NCI-H2171 (cell line): ENCODE data around the gene GCDH.

Source experiments
- DNase-seq: peaks from one replicate; lab custom pipeline; 2025; lab: John Stamatoyannopoulos, UW

GCDH gene

DNA sequence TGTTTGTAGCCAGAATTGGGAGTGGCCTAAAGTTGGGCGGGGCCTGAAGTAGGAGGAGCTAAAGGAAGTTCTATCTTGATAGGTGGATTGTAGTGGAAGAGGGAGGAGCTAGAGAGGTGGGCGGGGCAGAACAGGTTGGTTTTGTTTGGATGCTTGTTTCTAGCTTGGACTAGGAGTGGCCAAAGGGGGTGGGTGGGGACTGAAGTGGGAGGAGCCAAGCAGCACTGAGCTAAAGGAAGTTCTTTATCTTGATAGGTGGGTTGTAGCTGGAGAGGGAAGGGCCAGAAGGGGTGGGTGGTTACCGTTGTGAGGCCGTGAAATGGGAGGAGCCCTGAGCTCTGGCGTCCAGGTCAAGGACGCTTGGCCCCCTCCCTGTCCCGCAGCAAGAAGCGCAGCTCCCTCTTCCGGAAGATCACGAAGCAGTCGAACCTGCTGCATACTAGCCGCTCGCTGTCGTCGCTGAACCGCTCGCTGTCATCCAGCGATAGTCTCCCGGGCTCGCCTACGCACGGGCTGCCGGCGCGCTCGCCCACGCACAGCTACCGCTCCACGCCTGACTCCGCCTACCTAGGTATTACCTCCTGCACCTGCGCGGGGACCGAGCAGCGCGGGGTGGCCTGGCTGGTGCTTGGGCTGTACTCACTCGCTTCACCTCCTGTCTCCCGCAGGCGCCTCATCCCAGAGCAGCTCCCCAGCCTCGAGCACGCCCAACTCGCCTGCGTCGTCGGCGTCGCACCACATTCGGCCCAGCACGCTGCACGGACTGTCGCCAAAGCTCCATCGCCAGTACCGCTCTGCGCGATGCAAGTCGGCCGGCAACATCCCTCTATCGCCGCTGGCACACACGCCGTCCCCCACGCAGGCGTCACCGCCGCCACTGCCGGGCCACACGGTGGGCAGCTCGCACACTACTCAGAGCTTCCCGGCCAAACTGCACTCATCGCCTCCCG lies 17.7 kb upstream of the GCDH start:
- DNase-seq = no peak

DNA sequence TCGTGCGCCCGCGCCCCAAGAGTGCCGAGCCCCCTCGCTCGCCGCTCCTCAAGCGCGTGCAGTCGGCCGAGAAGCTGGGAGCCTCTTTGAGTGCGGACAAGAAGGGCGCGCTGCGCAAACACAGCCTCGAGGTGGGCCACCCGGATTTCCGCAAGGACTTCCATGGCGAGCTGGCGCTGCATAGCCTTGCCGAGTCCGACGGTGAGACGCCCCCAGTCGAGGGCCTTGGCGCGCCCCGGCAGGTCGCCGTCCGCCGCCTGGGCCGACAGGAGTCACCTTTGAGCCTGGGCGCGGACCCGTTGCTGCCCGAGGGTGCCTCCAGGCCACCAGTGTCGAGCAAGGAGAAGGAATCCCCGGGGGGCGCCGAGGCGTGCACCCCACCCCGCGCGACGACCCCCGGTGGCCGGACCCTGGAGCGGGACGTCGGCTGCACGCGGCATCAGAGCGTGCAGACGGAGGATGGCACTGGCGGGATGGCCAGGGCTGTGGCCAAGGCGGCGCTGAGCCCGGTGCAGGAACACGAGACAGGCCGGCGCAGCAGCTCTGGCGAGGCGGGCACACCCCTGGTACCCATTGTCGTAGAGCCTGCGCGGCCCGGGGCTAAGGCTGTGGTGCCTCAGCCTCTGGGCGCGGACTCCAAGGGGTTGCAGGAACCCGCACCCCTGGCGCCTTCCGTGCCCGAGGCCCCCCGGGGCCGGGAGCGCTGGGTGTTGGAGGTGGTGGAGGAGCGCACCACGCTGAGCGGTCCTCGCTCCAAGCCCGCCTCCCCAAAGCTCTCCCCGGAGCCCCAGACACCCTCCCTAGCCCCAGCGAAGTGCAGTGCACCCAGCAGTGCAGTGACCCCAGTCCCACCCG lies 16.8 kb upstream of the GCDH start:
- no peak for DNase-seq

DNA sequence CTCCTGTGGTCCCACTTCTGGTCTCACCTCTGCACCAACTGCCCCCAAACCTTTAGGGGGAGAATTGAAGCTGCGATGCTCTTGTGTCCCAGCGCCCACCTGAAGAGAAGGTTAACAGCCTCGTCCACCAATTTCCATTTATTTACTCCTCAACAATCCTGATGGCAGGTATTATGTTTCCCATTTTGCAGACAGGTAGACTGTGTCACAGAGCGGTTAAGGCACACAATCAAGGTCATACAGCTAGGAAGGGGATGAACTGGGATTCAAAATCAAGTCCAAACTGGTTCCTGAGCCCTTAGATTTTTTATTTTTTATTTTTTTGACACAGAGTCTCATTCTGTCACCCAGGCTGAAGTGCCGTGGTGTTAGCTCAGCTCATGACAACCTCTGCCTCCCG lies 15.9 kb upstream of the GCDH start:
- no peak for DNase-seq

DNA sequence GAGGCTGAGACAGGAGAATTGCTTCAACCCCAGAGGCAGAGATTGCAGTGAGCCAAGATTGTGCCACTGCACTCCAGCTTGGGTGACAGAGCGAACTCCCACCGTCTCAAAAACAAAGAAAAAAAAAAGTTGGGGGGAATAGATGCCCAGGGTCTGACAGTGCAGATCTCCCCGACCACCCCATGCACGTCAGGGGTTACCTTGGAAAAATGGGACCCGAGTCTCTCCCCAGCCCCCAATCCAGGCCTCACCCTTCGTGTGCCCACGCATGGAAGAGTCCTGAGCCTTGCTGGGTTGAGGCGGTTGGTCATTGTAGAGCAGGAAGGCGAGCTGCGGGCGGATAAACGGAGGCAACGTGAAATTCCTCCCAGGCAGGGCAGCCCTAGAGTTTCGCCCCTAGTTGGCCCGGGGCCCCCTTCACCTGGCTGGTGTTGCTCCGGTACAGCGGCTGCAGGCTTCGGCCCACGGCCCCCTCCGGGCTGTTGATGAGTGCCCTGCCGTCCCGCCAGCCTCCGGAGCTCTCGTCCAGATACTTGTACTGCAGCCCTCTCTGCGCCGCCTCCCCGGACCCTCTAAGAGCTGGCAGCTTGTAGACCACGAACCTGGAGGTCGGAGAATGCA lies 10.3 kb upstream of the GCDH start:
- no peak for DNase-seq

DNA sequence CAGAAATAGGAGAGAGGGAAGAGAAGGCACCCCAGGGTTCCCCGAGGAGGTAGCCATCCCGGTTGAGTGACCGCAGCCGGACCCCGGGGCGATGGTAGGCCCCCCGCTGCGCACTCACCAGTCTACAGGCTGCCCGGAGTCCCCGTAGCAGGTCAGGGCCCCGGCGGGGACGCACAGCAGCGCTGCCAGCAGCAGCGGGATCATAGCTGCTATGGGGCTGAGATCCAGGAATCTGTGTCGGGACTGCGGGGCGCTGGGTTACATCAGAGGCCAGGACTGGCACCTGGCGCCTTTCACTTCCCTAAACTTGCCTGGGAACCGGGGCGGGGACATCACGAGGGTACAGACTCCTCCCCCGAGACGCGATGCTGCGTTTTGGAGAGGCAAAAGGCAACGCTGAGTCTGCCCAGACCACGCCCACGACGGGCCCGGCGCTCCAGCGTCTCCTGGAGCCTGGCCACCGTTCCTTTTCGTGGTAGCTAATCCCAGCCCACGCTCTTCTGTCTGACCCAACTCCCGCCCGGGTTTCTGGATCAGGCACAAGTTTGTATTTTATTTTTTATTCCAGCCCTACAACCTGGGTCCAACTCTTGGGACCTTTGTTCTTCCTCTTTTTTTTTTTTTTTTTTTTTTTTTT lies 9.7 kb upstream of the GCDH start, which contains the start of gene DNASE2:
Gene DNASE2, minus strand, starts transcription at position 278 of the 637 bp plus-strand sequence. Its CDS starts 74 bp downstream, at position 204.
- peak; percentile 98 for DNase-seq

DNA sequence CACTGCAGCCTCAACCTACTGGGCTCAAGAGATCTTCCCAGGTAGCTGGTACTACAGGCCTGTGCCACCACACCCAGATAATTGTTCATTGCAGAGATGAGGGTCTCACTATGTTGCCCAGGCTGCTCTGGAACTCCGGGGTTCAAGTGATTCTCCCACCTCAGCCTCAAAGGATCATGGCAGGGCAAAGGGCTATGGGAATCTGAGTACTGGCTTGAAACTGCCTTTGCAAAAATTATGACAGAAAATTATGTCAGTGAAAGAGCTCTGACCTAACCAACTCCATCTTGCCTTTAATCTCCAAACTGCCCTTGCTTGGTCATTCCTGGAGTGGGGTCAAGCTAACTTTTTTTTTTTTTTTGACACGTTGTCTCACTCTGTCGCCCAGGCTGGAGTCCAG lies 8.4 kb upstream of the GCDH start:
- no peak for DNase-seq

DNA sequence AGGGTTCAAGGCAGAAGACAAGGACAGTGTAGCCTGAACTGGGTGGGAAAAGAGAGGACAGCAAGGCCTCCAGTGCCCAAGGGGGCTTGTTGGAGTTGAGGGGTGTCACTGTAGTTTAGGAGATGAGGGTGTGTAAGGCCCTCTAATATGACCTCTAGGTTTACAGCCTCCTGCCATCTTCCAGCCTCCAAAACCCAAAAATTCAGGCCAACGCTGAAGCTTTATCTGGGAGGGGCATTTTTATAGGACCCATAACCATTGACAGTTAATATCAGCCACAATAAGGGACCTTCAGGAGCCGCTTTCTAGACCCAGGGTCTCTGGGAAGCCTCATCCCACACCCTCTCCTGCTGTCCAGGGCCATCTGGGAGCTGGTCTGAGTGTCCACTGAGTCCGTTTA lies 6.8 kb upstream of the GCDH start:
- no peak for DNase-seq

DNA sequence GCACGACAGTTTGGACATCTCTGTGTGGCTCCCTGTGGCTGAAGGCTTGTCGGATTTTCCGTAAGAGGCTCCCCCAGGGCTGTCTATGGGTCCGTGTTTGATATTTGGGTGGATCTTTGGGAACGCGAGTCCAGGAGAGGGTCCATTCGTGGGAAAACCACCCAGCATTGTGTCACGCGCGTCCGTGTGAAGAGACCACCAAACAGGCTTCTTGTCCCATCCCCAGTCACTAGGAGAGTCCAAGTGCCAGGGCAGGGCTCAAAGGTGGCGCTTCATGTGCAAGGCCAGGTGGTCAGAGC lies 6.4 kb upstream of the GCDH start:
- DNase-seq = no peak

DNA sequence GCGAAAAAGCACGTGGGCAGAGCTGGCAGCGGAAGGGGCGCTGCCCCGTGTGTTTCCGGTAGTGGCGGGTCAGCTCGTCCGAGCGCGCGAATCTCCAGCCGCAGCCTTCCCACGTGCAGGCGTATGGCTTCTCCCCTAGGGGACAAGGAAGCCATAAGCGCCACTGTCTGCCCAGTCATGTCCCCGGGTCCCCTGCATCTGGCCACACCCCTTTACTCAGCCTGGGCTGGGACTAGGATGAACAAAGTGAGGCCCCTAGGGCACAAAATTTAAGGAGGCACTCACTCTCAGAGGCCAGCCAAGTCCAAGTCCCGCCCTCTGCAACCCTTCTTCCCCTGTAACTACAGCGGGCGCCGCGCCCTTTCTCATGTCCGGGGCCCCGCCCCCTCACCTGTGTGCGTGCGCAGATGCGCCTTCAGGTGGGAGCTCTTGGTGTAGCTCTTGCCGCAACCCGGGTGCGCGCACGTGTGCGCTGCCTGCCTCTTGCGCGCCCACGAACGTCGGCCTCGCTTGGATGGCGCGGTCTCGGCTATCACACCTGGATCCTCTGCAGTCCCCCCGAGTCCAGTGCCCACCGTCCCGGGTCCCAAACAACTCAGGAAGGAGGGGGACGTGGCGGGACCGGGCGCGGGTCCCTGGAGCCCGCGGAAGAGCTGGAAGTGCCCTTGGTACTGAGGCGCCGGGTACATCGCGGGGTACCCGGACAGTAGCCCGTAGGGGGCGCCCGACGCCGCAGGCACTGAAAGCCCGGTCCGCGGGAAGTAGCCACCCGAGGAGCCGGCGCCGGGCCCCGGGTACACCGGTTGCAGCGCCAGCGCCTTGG lies 5.8 kb upstream of the GCDH start:
- peak; percentile 95 for DNase-seq

DNA sequence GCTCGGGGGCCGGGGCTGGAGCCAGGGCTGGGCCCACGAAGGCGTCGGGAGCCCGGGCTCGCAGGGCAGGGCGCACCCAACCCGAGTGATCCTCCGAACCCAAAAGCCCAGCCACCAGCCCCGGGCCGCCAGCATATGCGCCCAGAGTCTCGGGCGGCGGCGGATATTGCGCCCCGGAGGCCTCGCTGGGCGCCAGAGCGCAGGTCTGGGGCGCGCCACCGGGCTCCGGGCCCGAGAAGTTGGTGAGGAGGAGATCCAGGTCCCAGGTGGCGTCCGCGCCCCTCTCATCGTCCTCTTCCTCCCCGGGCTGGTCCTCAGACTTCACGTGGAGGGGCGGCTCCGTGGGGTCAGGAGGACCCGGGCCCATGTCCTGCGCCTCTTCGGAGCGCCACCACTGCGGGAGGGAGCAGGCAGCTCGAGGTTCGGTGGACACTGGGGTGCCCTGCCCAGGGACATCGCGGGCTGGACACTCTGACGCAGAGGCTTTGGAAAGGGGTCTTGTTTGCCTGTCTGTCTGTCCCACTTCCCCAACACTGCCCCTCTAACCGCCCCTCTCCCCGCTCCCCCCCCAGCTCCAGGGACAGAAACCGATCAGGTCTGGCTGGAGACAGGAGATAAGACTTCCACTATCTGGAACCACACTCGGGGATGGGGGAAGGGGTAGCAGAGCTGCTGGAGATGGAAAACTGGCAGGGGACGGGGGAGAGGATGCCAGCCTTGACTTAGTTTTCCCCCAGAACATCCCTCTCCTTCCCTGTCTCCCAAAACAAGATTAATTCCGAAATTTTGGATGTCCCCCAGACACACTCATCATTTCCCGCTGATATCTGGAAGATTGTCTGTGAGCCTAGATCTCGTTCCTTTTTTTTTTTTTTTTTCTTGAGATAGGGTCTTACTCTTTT lies 5.0 kb upstream of the GCDH start:
- peak; percentile 63 for DNase-seq

DNA sequence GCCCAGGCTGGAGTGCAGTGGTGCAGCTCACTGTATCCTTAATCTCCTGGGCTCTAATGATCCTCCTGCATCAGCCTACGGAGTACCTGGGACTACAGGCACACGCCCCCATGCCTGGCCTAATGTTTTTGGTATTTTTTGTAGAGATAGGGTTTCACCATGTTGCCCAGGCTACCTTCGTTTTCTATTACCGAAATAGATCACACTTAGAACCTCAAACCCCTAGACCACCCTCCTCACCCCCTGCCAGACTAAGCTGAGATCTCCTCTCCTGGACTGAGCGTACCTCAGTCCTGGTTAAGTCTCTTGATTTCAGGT lies 4.3 kb upstream of the GCDH start:
- no peak for DNase-seq

DNA sequence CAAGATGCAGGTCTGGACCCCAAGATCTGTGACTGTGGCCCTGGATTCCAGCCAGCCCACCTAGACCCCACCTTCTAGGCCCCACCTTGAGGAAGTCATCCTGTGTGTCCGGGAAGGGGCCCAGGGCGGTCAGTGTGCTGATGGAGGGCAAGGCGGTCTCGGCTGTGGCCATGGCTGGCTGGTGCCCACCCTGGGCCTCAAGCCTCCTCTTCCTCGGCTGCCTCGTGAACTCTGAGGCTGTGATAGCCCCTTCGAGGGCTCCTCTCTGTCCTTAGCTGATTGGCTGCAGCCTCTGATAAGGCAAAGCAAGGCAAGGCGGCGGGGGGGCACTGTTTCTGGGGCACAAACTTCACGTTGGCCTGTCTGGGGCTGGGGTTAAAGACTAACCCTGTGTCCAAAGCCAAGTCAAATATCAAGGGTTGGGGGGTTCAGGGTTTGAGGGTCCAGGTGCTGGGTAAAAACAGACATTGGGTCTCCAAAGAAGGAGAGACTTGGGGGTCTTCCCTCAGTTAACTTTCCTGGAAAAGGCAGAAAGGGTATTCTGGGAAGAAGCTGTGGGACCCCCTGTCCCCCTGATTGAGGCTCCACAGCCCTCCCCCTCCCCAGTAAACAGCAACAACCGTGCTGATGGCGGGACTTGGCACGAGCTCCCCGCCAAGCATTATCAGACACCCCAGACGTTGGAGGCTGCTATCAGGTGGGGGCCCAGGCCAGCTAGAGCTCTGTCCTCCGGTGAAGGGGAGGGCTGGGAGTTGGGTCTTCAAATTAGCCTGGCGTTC lies 3.8 kb upstream of the GCDH start, which contains the start of gene KLF1:
Gene KLF1, minus strand, starts transcription at position 233 of the 779 bp plus-strand sequence. Its CDS starts 61 bp downstream, at position 172.
- DNase-seq = no peak

DNA sequence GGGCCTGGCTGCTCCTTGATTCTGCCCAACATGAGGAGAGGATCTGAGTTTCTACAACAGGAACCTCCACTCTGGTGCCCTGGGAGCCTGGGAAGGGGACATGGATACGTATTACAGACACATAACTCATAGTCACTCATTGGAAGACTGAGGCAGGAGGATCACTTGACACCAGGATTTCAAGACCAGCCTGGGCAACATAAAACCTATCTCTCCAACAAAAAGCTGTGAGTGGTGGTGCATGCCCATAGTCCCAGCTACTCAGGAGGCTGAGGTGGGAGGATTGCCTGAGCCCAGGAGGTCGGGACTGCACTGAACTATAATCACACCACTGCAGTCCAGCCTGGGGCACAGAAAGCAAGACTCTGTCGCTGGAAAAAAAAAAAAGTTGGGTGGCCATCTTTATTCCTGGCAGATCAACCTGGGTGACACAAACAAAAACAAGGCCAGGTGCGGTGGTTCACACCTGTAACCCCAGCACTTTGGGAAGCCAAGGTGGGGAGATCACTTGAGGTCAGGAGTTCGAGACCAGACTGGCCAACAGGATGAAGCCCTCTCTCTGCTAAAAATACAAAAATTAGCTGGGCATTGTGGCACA lies 2.9 kb upstream of the GCDH start:
- no peak for DNase-seq

DNA sequence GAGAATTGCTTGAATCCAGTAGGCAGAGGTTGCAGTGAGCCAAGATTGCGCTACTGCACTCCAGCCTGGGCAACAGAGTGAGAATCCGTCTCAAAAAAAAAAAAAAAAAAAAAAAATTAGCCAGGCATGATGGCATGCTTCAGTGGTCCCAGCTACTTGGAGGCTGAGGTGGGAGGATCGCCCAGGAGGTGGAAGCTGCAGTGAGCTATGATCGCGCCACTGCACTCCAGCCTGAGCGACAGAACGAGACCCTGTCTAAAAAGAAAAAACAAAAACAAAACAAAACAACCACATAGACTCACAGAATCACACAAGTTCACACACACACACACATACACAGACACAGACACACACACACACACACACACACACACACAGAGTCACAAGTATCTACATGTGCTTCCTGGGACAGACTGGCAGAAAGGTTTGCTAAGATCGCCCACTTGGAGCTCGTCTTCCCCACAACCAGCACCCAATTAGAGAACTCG lies 617 bp upstream of the GCDH start:
- peak; percentile 53 for DNase-seq

DNA sequence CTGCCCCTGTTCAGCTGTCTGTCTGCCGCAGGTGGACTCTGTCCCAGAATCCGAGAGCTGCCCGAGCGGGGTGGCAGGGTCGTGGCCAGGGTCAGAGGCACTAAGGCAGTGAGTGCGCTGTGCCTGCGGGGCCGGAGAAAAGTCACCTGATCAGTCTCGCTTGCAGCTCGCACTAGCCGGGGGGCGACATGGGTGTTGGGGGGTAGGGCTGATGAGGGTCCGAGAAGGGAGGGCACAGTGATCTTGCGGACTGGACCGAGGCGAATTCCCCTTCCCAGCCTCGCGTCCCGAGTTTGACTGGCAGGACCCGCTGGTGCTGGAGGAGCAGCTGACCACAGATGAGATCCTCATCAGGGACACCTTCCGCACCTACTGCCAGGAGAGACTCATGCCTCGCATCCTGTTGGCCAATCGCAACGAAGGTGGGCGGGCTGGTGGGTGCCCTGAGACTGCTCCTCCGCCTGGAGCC lies 627 bp downstream of the GCDH start:
- no peak for DNase-seq

DNA sequence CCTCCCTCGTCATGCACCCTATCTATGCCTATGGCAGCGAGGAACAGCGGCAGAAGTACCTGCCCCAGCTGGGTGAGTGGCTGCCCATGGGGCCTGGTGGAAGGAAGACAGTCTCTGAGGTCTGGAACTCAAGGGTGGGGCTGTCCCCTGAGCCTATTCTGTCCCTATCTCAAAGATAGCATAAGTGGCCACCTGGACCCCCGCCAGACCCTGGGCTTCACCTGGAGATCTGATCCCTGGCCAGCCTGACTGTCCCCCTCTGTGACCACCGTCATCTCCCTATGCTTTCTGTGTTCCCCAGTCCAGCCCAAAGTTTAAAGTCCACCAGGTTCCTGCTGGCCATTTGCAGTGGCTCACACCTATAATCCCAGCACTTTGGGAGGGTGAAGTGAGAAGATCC lies 2.6 kb downstream of the GCDH start:
- DNase-seq = no peak

DNA sequence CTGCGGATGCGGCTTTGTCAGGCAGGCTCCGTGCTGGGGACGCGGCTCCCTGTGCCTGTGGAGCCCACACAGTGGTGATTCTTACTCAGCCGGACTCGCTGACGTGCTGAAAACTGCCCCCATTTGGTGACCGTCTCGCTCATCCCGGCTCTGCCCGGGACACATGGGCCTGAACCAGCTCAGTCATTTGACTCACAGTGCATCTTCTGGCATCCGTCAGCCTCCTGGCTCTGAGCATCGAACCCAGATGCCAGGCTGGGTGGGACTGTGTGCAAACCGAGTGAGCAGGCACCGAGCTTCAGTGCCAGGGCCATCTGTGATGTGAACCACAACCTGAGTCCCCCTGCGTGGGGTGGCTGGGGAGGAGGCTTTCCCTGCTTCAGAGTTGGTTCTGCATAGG lies 5.5 kb downstream of the GCDH start:
- DNase-seq = no peak

DNA sequence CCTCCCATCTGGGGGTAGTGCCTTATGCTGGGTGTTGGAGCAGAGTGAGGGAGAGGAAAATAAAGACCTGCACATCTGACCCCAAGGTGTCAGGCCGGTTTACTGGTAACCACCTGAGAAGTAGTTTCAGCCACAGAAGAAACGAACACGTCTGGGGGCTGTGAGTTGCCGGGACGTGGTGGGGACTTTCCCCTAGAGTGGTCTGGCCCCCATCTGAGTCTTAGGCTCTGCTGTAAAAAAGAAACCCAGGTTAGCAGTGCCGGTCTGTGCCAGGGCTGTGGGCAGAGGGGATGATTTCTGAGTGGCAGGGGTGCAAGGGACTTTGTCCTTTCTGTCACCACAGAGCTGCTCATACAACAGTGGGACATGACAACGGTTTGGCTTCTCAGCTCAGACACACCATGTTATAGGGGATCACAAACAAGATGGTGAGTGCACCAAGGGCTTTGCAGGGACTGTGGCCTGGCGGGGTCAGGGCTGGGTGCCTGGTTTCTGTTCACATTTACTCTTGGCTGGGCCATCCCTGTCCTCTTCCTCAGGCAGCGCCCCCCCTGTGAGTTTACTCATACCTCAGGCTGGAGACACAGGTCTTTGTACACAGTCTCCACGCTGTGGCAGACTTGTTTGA lies 9.0 kb downstream of the GCDH start:
- DNase-seq = no peak
